ENCODE results near the gene ECSCR. TPM values are rescaled to one million over a fixed set of nuclear protein-coding genes. Genes with fewer than 3 reads are reported as not detected.

The ECSCR gene
- total and polyA plus RNA-seq, 2 donors (not counting 1 experiment from before 2014, with no cell fraction given), result not detected

DNA sequence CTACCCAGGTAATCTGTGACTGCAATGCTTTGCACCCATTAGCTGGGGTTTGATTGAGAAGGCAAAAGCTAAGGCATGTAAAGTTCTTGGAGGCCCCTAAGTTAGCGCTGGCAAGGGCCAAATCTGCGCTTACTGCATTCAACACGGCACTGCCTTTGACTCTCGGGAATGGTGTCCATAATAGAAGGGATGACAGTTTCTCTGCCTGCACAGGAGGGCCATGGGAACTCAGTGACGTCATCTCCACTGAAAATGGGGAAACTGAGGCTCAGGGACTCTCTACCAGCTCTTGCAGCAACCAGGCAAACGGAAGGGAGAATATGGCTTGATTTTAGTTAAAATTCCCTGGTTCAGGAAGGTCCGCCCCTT lies 59.1 kb downstream of the ECSCR start:
- ChIA-PET CTCF (interaction anchor here (0.7 to 2.9 kb wide), 14 partner anchors 9 to 360 kb away, joined by 3 to 9 read pairs (median 4); partner anchors contain the start of genes DNAJC18, MZB1, PAIP2 and PROB1), POLR2A (interaction anchor here (1.0 to 2.0 kb wide), 11 partner anchors 10 to 828 kb away, joined by 3 to 8 read pairs (median 3); partner anchors contain the start of genes DNAJC18, HSPA9, MATR3 and MZB1)
- H3K36me3 ChIP-seq (replicated peaks in 1 of 2; ENCODE audit: control extremely low read depth in 1 of 2, control insufficient read depth in 1 of 2, extremely low read depth in 1 of 2, insufficient read depth in 2 of 2, low read length in 1 of 2), result no peaks in the 10 kb centered on the region
- H3K4me3 Mint-ChIP-seq, result peak overlapping the region; percentile 95
- TF ChIP-seq, protein P1, sequence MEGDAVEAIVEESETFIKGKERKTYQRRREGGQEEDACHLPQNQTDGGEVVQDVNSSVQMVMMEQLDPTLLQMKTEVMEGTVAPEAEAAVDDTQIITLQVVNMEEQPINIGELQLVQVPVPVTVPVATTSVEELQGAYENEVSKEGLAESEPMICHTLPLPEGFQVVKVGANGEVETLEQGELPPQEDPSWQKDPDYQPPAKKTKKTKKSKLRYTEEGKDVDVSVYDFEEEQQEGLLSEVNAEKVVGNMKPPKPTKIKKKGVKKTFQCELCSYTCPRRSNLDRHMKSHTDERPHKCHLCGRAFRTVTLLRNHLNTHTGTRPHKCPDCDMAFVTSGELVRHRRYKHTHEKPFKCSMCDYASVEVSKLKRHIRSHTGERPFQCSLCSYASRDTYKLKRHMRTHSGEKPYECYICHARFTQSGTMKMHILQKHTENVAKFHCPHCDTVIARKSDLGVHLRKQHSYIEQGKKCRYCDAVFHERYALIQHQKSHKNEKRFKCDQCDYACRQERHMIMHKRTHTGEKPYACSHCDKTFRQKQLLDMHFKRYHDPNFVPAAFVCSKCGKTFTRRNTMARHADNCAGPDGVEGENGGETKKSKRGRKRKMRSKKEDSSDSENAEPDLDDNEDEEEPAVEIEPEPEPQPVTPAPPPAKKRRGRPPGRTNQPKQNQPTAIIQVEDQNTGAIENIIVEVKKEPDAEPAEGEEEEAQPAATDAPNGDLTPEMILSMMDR (IDR thresholded peaks at IDR 0.05), result no peak
- TF ChIP-seq EZH2 (IDR thresholded peaks at IDR 0.05; ENCODE audit: borderline replicate concordance, insufficient read depth, low read depth, low read length, poor library complexity, severe bottlenecking), result no peak
- peak overlapping the region; percentile 62 for H3K9ac ChIP-seq (ENCODE audit: low read length)
- peak overlapping the region; percentile 97 for H3K27ac Mint-ChIP-seq
- peak overlapping the region; percentile 74 for H3K4me2 ChIP-seq (replicated peaks; ENCODE audit: low read depth, low read length, poor library complexity, severe bottlenecking)
- ATAC-seq (ENCODE audit: low read depth) (no peak), DNase-seq (no peak)
- intact Hi-C loops (cut with micrococcal nuclease), result loop anchor here (10.0 kb wide), 3 partner anchors 231 to 939 kb away; partner anchors contain the start of gene EGR1
- H3K4me1 ChIP-seq (ENCODE audit: control insufficient read depth in 2 of 2, insufficient read depth in 2 of 2, low read length in 2 of 2), result peaks cover 31 to 40% of the 10 kb centered on the region in 2 donors
- no peaks in the 10 kb centered on the region for H3K9me3 ChIP-seq (ENCODE audit: control extremely low read depth in 1 of 3, control insufficient read depth in 2 of 3, insufficient read depth in 1 of 3, low read length in 2 of 3)
- peak overlapping the region; percentile 75 for H2AFZ ChIP-seq (ENCODE audit: insufficient read depth, low read depth, low read length, poor library complexity, severe bottlenecking)
- no peaks in the 10 kb centered on the region for H3K9me3 Mint-ChIP-seq (ENCODE audit: insufficient read depth)
- H3K79me2 ChIP-seq (ENCODE audit: control insufficient read depth, insufficient read depth, low read length), result peaks cover 4% of the 10 kb centered on the region
- WGBS (ENCODE audit: insufficient coverage), result 23% methylated on average over 7 of the region's 7 CpGs
- no peaks in the 10 kb centered on the region for H3K27me3 ChIP-seq (replicated peaks in 1 of 4; ENCODE audit: control extremely low read depth in 1 of 4, control insufficient read depth in 3 of 4, insufficient read depth in 4 of 4, low read length in 3 of 4)
- H3K4me1 Mint-ChIP-seq, result peaks cover 40% of the 10 kb centered on the region
- H4K20me1 ChIP-seq (ENCODE audit: control insufficient read depth, insufficient read depth, low read length, poor library complexity, severe bottlenecking), result no peaks in the 10 kb centered on the region
- H3K27me3 Mint-ChIP-seq, result no peaks in the 10 kb centered on the region
- H3K4me3 ChIP-seq (ENCODE audit: control extremely low read depth in 1 of 5, extremely low read depth in 1 of 5, insufficient read depth in 1 of 5, low read depth in 2 of 5, low read length in 4 of 5), result peak overlapping the region; percentile 50 to 73 (median 65)
- H3K27ac ChIP-seq (ENCODE audit: low read length in 2 of 2), result peak overlapping the region; percentile 85 to 86

- no peaks in the 10 kb centered on the region for H3K36me3 ChIP-seq (replicated peaks in 1 of 2; ENCODE audit: control extremely low read depth in 1 of 2, control insufficient read depth in 1 of 2, extremely low read depth in 1 of 2, insufficient read depth in 2 of 2, low read length in 1 of 2)
- TF ChIP-seq EZH2 (IDR thresholded peaks at IDR 0.05; ENCODE audit: borderline replicate concordance, insufficient read depth, low read depth, low read length, poor library complexity, severe bottlenecking), result no peak
- TF ChIP-seq, protein P1 (IDR thresholded peaks at IDR 0.05), result no peak
- ChIA-PET CTCF (interaction anchor here (0.7 to 2.9 kb wide), 8 partner anchors 8 to 361 kb away, joined by 3 to 9 read pairs (median 5); partner anchors contain the start of gene PROB1), POLR2A (interaction anchor here (1.1 to 2.0 kb wide), 7 partner anchors 9 to 109 kb away, joined by 3 to 8 read pairs (median 4); partner anchors contain the start of genes DNAJC18, MATR3, MZB1 and PAIP2)
- H3K9ac ChIP-seq (ENCODE audit: low read length), result no peak overlapping the region
- H2AFZ ChIP-seq (ENCODE audit: insufficient read depth, low read depth, low read length, poor library complexity, severe bottlenecking), result no peak overlapping the region
- H3K27ac ChIP-seq (ENCODE audit: low read length in 2 of 2), result peak overlapping the region in 1 of 2 donors; percentile 86
- DNase-seq (peak; percentile 39), ATAC-seq (ENCODE audit: low read depth) (no peak)
- H3K4me3 Mint-ChIP-seq, result peak overlapping the region; percentile 95
- no peaks in the 10 kb centered on the region for H4K20me1 ChIP-seq (ENCODE audit: control insufficient read depth, insufficient read depth, low read length, poor library complexity, severe bottlenecking)
- no peak overlapping the region for H3K4me3 ChIP-seq (ENCODE audit: control extremely low read depth in 1 of 5, extremely low read depth in 1 of 5, insufficient read depth in 1 of 5, low read depth in 2 of 5, low read length in 4 of 5)
- H3K4me1 Mint-ChIP-seq, result peaks cover 36% of the 10 kb centered on the region
- peaks cover 4% of the 10 kb centered on the region for H3K79me2 ChIP-seq (ENCODE audit: control insufficient read depth, insufficient read depth, low read length)
- intact Hi-C loops (cut with micrococcal nuclease), result loop anchor here (10.0 kb wide), 3 partner anchors 232 to 938 kb away; partner anchors contain the start of gene EGR1
- H3K4me2 ChIP-seq (replicated peaks; ENCODE audit: low read depth, low read length, poor library complexity, severe bottlenecking), result no peak overlapping the region
- no peaks in the 10 kb centered on the region for H3K27me3 Mint-ChIP-seq
- no peaks in the 10 kb centered on the region for H3K9me3 ChIP-seq (ENCODE audit: control extremely low read depth in 1 of 3, control insufficient read depth in 2 of 3, insufficient read depth in 1 of 3, low read length in 2 of 3)
- peaks cover 24 to 33% of the 10 kb centered on the region in 2 donors for H3K4me1 ChIP-seq (ENCODE audit: control insufficient read depth in 2 of 2, insufficient read depth in 2 of 2, low read length in 2 of 2)
- H3K27me3 ChIP-seq (replicated peaks in 1 of 4; ENCODE audit: control extremely low read depth in 1 of 4, control insufficient read depth in 3 of 4, insufficient read depth in 4 of 4, low read length in 3 of 4), result no peaks in the 10 kb centered on the region
- no peaks in the 10 kb centered on the region for H3K9me3 Mint-ChIP-seq (ENCODE audit: insufficient read depth)
- WGBS (ENCODE audit: insufficient coverage), result 63% methylated on average over 5 of the region's 7 CpGs
- H3K27ac Mint-ChIP-seq, result peak overlapping the region; percentile 97
These were observed 59.9 kb downstream of the ECSCR start for GRCh38 chr5:139402561-139403158.

Data from B cell (primary cell).